Activated naive CD4-positive, alpha-beta T cell (primary cell): ENCODE measurements around the gene SYNJ1.
"Not testable (repeated sequence)": the region's sequence is repeated elsewhere in the genome, so short reads cannot be mapped to it uniquely, and the experiment has no call there.

Experiments
- DNase-seq, 4 experiments: peaks; one replicate each; lab custom pipeline; 2025; lab: John Stamatoyannopoulos, UW

SYNJ1 gene

GRCh38 chr21:32612075-32612998 lies 115.5 kb downstream of the SYNJ1 start, which contains the start of gene CFAP298:
Gene CFAP298, minus strand, starts transcription at chr21:32612377. Its CDS starts 134 bp downstream, at chr21:32612243.
- peak; percentile 66 to 79 (median 73) for DNase-seq

GRCh38 chr21:32611471-32611997 lies 116.3 kb downstream of the SYNJ1 start:
- no peak for DNase-seq

DNA sequence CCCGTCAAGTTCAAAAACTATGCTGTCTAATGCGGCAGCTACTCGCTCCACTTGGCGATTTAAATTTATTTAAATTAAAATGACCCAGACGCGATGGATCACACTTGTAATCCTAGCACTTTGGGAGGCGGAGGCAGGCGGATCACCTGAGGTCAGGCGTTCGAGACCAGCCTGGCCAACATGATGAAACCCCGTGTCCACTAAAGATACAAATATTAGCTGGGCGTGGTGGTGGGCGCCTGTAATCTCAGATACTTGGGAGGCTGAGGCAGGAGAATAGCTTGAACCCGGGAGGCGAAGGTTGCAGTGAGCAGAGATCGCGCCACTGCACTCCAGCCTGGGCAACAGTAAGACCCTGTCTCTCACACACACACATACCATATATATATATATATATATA lies 116.9 kb downstream of the SYNJ1 start:
- DNase-seq, result not testable (repeated sequence)

DNA sequence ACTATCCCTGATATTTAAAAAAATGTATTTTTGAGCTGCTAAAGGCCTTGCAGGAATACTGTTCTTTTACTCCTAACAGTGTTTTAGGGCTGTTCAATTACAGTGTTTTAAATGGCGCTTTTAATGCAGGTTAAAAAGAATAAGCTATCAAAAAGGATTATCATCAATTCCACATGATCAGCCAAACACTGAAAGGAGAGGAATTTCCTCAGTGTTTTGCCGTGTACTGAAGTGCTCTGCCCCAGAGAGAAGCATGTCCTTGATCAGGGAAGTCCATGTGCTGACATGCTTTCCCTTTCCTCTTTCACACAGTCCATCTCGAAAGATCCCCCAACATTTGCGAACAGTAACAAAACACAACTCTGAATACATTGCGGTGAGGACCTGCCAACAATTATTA lies 119.0 kb downstream of the SYNJ1 start:
- no peak for DNase-seq

GRCh38 chr21:32605469-32605868 lies 122.3 kb downstream of the SYNJ1 start:
- no peak for DNase-seq

GRCh38 chr21:32604464-32604863 lies 123.3 kb downstream of the SYNJ1 start:
- DNase-seq, result no peak

DNA sequence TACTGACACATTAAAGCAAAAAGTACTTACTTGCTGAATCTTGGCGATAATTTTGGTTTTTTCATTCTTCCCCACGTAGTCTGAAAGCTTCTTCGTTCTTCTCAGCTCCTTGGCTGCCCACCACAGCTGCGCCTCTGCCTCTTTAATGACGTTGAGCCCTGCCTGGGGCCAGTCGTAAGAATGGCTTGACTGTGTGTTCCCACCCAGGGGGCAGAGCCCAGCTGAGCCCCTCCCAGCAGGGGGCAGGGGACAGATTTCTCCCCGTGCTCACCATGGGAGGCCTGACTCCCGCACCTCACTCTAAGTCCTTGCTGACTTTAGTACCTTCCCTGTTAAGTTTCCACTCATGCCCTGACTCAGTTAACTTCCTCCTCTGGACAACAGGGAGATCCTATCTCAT lies 124.7 kb downstream of the SYNJ1 start:
- no peak for DNase-seq

DNA sequence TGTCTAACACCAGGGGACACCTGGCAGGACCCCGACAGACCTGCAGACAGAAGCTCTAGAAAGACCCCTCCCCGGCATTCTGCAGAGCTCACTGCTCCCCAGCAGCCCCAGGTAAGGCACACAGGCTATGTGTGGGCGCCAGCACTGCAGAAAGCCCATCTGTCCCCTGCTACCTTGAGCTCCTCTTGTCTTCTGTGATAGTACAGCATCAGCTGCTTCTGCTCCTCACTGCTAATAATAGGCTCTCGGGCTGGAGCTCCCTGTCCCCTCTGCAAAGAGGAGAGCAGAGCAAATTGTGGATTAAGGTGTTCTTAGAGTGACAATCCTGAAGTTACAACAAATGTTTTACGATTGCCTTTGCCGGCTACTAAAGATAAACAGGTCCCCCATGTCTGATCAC lies 125.7 kb downstream of the SYNJ1 start:
- no peak for DNase-seq

GRCh38 chr21:32599526-32599925 lies 128.3 kb downstream of the SYNJ1 start:
- DNase-seq, result no peak

- DNase-seq, result no peak
Measured at GRCh38 chr21:32599091-32599490, 128.7 kb downstream of the SYNJ1 start.

GRCh38 chr21:32597205-32597604 lies 130.6 kb downstream of the SYNJ1 start:
- no peak for DNase-seq

DNA sequence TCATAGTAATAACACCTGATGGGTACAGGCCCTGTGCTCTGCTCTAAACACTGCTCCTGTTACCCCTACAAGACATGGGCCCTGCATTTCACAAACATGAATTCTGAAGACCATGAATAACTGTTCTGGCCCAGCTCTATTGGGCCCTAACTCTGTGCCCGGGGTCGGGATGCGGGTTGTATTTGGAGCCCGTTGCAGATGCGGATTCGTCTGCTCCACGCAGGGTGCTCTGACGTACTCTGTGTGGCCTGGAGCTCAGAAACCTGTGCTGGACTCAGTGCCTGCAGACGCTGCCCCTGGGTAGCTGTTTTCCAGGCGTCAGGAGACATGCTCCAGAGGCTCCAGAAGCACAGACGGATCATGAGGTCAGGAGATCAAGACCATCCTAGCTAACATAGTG lies 132.4 kb downstream of the SYNJ1 start:
- DNase-seq, result no peak

- DNase-seq, result no peak
Measured at GRCh38 chr21:32593690-32594089, 134.1 kb downstream of the SYNJ1 start.

GRCh38 chr21:32592929-32593502 lies 134.8 kb downstream of the SYNJ1 start:
- DNase-seq, result no peak

- DNase-seq, result no peak
Measured at GRCh38 chr21:32590130-32590529, 137.7 kb downstream of the SYNJ1 start.

DNA sequence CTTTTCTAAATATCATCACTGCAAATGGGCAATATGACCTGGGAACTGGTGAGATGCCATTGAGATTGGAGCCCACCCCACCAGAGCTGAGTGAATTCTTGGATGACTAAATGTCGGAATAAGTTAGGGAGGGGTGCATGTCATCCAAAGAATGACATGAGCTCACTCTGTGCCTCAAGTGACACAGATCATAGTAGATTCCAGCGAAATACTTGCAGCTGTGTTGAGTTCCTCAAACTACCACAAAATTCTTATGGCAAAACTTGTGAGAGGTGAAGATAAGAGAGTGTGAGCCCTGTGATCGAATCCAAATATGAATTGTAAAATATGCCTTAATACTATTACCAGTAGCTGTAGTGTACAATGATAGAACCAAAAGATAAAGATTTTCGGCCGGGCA lies 140.2 kb downstream of the SYNJ1 start:
- no peak for DNase-seq

DNA sequence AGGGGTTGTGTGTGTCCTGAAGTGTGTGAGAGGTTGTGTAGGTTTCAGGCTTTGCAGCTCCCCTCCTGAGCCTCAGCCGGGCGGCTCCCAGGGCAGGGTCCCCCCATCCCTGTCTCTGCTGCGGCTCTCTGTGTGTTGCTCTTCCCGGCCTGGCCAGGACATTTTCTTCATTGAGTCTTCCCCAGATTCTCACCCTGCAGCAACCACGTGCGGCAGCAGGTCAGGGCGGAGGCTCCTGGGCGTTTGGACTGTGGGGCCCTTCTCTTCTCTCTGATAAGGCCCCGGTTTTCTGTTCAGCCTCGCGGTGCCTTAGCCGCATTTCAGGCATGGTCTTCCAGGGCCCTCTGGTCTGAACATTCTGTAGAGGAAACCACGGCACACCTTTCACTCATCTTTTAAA lies 140.7 kb downstream of the SYNJ1 start:
- DNase-seq, result no peak

DNA sequence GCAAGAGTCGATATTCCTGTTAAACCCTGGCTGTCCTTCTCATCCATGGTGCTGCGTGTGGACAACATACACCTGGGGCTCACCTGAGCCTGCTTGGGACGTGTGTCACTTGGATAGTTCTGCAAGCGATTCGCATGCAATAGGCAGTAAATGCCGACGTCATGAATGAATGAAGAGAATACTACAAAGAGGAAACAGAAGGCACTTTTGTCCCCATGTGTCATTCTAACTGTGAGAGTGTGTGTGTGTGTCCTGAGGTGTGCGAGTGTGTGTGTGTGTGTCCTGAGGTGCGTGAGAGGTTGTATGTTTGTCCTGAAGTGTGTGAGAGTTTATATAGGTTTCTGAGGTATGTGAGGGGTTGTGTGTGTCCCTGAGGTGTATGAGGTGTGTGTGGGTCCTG lies 141.8 kb downstream of the SYNJ1 start:
- no peak for DNase-seq

DNA sequence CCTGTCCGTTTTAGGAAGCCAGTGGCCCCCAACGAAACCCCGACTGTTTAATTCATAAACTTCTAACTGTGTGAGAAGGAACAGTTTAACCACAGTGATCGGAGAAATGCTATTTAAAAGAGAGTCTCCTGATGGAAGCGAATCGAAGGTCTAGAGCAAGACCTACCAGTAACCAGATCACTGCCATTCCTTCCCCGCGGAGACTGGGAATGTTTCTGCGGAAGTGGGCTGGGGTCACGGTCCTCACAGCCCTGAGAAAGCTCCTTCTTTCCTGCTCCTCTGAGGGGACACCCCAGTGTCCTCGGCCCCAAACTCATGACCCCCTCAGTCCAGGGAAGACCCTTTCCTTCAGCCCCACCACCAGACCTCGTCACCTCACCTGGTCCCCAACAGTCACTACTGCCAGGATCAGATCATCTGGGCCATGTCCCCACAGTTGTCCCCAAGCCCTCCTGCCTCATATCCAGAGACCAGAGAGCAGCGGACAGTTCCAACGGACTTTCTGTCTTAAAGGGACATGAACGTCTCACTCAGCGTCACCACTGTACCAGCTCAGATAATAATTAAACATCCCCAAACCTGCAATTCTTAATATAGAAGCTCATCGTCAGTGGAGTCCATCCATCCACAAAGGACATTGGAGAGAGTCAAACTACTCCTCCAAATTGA lies 142.6 kb downstream of the SYNJ1 start, which contains the start of gene TCP10L:
TSS of gene TCP10L (minus strand) at position 482 of the 669 bp plus-strand sequence. CDS start 1,219 bp downstream, outside the sequence.
- no peak for DNase-seq

DNA sequence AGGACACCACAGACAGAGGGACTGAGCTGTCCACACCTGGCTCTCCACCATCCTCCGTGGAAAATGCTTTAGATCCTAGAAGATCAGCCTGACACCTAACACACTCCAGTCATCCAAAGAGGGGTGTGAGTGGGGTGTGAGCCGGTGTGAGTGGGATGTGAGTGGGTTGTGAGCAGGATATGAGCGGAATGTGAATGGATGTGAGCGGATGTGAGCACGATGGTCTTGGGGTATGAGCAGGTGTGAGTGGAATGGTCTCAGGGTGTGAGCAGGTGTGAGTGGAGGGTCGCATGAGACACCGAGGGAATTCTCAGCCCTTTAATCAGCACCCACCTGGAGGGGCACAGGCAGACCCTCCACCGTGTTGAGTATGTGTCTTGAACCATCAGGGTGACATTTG lies 143.3 kb downstream of the SYNJ1 start:
- no peak for DNase-seq

- no peak for DNase-seq
Measured at GRCh38 chr21:32581732-32582131, 146.1 kb downstream of the SYNJ1 start.

DNA sequence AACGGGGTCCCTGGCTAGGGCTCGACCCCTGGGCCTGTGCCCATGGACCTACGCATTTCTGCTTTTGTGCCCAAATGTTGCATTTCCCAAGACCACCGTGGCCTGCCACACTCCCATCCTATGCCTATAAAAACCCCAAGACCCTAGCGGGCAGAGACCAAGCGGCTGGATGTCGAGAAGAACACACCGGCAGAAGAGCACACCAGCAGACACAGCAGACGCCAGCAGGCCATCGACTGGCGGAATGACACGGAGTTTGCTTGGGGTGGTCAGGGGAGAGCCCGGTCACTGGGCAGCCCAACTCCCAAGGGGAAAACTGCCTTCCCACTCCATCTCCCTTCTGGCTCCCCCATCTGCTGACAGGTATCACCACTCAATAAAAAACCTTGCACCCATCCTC lies 146.9 kb downstream of the SYNJ1 start:
- DNase-seq, result no peak
